ENCODE results near the gene IPMK. TPM values are rescaled to one million over a fixed set of nuclear protein-coding genes. Genes with fewer than 3 reads are reported as not detected.

Gene IPMK
- total and polyA plus RNA-seq, 2 of the 8 experiments (the other 6 are each of a cell fraction or from before 2014, with no cell fraction given) = 1.3 to 7.8 TPM

- TF ChIP-seq CHD7 (IDR thresholded peaks at IDR 0.05; ENCODE audit: insufficient replicate concordance, low read length) (no peak), CEBPB (IDR thresholded peaks at IDR 0.05; ENCODE audit: low read depth, low read length) (no peak), KDM1A (IDR thresholded peaks at IDR 0.05; ENCODE audit: borderline replicate concordance, low read length) (no peak), HDAC6 (IDR thresholded peaks at IDR 0.05; ENCODE audit: low read depth, low read length) (no peak)
- TF ChIP-seq, protein P1, sequence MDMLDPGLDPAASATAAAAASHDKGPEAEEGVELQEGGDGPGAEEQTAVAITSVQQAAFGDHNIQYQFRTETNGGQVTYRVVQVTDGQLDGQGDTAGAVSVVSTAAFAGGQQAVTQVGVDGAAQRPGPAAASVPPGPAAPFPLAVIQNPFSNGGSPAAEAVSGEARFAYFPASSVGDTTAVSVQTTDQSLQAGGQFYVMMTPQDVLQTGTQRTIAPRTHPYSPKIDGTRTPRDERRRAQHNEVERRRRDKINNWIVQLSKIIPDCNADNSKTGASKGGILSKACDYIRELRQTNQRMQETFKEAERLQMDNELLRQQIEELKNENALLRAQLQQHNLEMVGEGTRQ (IDR thresholded peaks at IDR 0.05; ENCODE audit: low read length) = no peak
Measured at GRCh38 chr10:58153751-58154150, 113.9 kb downstream of the IPMK start (continued).

Measured in H1 (cell line).